Measurements from ENCODE around the gene SND1.
"Not testable (repeated sequence)": the region's sequence is repeated elsewhere in the genome, so short reads cannot be mapped to it uniquely, and the experiment has no call there.

Gene SND1

DNA sequence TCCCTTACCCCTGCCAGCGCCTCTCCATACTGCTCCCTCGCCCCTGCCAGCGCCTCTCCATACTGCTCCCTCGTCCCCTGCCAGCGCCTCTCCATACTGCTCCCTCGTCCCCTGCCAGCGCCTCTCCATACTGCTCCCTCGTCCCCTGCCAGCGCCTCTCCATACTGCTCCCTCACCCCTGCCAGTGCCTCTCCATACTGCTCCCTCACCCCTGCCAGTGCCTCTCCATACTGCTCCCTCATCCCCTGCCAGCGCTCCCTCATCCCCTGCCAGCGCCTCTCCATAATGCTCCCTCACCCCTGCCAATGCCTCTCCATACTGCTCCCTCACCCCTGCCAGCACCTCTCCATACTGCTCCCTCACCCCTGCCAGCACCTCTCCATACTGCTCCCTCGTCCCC, 455.5 kb downstream of the SND1 start:
- DNase-seq (ENCODE audit: low read depth in 1 of 2, low spot score in 1 of 2) = not testable (repeated sequence)

DNA sequence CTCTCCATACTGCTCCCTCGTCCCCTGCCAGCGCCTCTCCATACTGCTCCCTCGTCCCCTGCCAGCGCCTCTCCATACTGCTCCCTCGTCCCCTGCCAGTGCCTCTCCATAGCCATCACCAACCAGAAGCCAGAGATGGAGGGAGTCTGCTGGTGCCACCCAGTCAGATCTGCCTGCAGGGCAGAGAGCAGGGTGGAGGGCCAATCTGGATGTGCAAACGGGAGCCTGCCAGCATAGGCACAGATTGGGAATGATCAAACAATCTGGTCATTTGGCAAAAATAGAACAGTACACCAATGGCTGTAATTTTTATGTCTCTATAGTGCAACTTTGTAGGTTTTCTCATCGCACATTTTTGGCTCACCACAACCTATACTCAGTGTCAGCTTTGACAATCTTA, 456.1 kb downstream of the SND1 start:
- no peak for DNase-seq (ENCODE audit: low read depth in 1 of 2, low spot score in 1 of 2)

GRCh38 chr7:128108641-128109423, 456.8 kb downstream of the SND1 start:
- DNase-seq (ENCODE audit: low read depth in 1 of 2, low spot score in 1 of 2) = no peak

DNA sequence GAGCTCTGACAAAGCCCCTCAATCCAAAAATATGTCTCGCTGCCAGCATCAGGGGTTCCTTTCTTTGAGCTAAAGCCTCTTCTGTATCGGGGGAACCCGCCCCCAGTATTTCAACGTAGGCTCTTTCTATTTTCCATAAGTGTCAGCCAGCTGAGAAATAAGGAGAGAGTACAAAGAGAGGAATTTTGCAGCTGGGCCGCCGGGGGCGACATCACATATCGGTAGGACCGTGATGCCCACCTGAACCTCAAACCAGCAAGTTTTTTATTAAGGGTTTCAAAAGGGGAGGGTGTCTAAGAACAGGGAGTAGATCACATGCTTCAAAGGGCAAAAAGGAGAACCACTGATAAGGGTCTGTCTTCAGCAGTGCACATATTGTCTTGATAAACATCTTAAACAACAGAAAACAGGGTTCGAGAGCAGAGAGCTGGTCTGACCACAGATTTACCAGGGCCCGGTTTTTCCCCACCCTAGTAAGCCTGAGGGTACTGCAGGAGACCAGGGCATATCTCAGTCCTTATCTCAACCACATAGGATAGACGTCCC, 457.5 kb downstream of the SND1 start:
- DNase-seq (ENCODE audit: low read depth in 1 of 2, low spot score in 1 of 2) = not testable (repeated sequence)

- no peak for DNase-seq (ENCODE audit: low read depth in 1 of 2, low spot score in 1 of 2)
Measured at GRCh38 chr7:128110641-128111364, 458.8 kb downstream of the SND1 start.

- no peak for DNase-seq (ENCODE audit: low read depth in 1 of 2, low spot score in 1 of 2)
Measured at GRCh38 chr7:128112018-128112780, 460.2 kb downstream of the SND1 start.

DNA sequence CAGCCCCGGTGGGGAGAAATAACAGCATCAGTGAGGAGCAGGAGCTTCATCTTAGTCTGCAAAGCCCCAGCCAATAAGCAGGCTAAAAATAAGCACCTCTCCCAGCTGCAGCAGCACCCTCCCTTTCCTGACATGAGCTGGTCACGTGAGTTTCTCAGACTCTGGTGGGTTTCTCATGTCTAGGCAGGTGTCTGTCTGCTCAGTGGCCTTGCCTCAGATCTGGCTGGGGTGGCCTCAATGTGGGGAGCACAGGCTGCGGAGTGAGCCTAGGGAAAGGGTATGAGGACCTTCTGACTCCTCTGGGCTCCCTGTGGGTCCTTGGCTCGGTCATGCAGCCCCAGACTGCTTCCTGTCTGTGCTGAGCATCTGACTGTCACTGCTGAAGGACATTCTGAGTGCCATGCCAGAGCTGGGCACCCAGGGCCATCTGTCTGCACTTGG, 460.8 kb downstream of the SND1 start:
- no peak for DNase-seq (ENCODE audit: low read depth in 1 of 2, low spot score in 1 of 2)

- DNase-seq (ENCODE audit: low read depth in 1 of 2, low spot score in 1 of 2) = no peak
Measured at GRCh38 chr7:128113839-128114238, 461.8 kb downstream of the SND1 start.

- DNase-seq (ENCODE audit: low read depth in 1 of 2, low spot score in 1 of 2) = no peak
Measured at GRCh38 chr7:128114806-128115205, 462.8 kb downstream of the SND1 start.

GRCh38 chr7:128115336-128115820, 463.4 kb downstream of the SND1 start:
- no peak for DNase-seq (ENCODE audit: low read depth in 1 of 2, low spot score in 1 of 2)

DNA sequence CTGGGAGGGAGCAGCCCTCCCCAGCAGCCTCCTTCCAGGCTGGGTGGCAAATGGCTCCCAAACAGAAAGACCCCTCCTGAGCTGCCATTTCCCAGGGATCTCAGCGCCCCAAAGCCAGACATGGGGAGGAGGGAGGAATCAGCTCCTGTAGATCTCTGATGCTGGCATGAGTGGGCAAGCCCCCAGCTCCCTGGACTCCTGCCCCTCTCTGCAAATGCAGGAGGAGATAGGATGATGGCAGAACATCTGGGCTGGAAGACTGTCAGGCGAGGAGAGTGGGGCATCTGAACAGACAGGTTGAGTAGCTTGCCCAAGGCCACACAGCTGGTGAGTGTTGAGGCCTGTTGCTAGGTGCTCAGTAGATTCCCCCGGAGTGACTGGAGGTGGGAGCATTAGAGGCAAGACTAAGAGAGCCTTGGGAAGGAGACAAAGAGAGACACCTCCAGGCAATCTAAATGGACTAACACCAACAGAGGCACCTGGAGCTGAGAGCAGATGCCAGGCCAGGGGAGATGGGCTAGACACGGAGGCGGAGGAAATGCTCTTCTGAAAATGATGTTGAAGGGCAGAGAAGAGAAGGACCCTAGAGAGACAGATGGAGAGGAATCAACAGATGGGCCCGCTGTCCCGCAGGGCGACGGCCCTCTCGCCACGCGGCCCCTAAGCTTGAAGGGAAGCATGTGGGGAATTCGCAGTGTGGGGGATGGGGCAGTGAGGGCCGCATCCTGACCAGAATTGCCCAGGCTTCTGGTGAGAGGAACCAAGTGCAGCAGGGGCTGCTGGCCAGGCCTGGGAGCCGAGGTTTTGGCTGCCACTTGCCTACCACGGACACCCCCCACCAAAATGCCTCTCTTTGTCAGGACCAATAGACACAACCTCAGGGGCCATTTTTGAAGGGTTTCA, 464.1 kb downstream of the SND1 start:
- DNase-seq (ENCODE audit: low read depth in 1 of 2, low spot score in 1 of 2) = no peak

DNA sequence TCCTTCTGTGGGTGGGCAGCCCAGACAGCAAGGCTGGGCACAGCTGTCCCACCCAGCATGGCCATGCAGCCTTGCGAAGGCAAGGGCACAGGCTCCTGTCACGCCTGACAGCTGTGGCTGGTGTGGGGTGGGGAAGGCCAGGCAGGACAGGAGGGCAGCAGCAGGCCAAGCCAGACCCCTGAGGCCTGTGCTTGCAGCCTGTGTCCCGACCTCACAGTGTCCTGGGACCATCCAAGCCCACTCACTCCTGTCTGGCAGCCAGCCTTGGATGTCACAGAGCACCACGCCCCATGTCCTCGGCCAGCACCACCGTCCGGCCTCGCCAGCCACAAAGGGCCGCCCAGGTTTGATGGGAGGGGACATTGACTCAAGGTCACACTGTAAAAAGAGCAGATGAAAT, 464.7 kb downstream of the SND1 start:
- DNase-seq (ENCODE audit: low read depth in 1 of 2, low spot score in 1 of 2) = no peak

- DNase-seq (ENCODE audit: low read depth in 1 of 2, low spot score in 1 of 2) = no peak
Measured at GRCh38 chr7:128117691-128118090, 465.7 kb downstream of the SND1 start.

DNA sequence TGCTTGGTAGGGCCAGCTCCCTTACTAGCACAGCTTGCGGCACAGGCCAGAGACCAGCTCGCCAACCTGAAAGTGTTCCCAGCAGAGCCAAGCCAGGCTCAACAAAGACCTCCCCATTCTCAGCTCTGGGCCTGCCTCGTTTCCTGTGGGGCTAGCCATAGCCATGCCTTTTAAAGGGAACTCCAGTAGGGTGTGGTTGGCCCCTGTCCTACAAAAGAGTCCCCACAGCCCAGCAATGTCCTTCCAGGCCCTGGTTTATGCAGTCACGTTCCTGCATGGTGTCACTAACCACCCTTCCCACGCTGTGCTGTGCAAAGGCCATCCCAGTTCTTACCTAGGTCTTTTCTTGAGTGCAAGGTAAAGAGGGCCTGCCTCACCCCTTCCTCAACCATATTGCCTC, 467.0 kb downstream of the SND1 start:
- no peak for DNase-seq (ENCODE audit: low read depth in 1 of 2, low spot score in 1 of 2)

- DNase-seq (ENCODE audit: low read depth in 1 of 2, low spot score in 1 of 2) = no peak
Measured at GRCh38 chr7:128120116-128120515, 468.1 kb downstream of the SND1 start.

GRCh38 chr7:128120976-128121490, 469.0 kb downstream of the SND1 start:
- DNase-seq (ENCODE audit: low read depth in 1 of 2, low spot score in 1 of 2) = no peak

DNA sequence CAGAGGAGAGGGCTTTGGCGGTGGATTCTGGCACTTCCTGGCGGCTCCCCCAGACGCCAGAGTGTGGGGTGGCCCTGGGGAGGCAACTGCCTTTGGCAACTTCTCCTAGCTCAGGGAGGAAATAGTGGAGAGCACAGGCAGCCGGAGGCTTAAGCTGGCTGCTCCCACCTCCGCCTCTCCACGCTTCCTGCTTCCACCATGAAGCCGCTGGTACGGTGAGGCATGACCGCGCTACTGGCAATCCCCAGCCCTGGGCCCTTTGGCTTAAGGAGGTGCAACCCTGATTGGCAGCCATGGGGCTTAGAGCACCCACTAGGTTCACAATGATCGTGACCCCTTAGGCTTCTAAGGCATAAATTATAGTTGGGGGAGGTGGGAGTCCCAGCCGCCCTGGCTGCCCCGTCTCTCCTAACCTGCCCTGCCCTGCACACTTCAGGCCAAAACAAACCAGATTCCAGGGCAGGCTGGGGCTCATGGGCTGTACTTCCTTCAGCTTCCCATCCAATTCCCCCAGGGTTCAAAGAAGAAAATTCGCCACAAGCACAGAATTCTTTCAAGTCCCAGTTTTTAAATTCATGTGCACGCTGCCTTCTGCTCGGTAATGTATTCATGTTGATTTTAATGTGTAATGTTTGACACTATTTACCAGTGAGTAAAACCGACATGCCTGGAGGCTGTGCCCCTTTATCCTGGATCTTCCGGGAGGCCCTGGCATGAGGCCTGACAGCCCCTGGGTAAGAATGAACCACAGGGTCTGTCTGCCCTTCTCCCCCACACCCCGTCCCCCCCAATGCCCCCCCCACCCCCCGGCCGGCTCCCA, 469.9 kb downstream of the SND1 start:
- DNase-seq (ENCODE audit: low read depth in 1 of 2, low spot score in 1 of 2) = no peak

DNA sequence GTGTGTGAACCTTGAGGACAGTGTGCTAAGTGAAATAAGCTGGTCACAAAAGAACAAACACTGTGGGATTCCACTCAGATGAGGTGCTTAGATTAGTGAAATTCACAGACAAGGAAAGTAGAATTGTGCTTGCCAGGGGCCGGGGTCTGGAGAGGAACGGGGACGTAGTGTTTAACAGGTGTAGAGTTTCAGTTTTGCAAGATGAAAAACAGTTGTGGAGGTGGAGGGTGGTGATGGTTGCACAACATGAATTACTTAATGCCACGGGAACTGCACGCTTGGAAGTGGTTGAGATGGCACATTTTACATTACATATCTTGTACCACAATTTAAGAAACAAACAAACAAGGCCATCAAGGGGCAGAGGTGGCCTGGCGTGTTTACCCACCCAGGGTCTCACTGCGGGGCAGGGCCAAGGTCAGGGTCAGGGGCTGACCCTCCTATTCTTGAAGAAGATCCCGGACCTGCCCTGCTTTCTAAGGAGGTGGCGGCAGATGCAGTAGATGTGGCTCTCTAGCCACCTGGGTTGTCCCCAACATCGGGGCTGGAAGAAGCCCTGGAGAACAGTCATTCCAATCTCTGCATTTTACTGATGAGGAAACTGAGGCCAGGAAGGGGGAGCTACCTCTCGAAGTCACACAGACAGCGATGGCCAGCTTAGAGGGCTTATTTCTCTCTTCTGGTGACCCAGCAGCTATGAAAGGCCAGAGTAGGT, 470.7 kb downstream of the SND1 start:
- no peak for DNase-seq (ENCODE audit: low read depth in 1 of 2, low spot score in 1 of 2)

Data from stimulated activated CD4-positive, alpha-beta T cell treated with anti-CD3 and anti-CD28 coated beads, Interleukin-15, amount 100 ng/mL, for 1 hour (primary cell).